Colonic mucosa (tissue), 4 donors: ENCODE measurements around the gene TENT4B. TPM values are rescaled to one million over a fixed set of nuclear protein-coding genes. Genes with fewer than 3 reads are reported as not detected.

ENCODE experiments used
- DNase-seq: peaks from one replicate; pipeline ENCODE4 v3.0.0-alpha.2; 2020
- H3K27ac ChIP-seq: fragments of 200-600 bp; one replicate; pipeline ENCODE4 v1.8.0; 2021
- H3K27me3 ChIP-seq: fragments of 200-600 bp; one replicate; pipeline ENCODE4 v1.8.0; 2021
- H3K36me3 ChIP-seq: fragments of 200-600 bp; one replicate; pipeline ENCODE4 v1.8.0; 2021
- H3K4me1 ChIP-seq: fragments of 200-600 bp; one replicate; pipeline ENCODE4 v1.8.0; 2021; ENCODE audit warnings: mild to moderate bottlenecking
- H3K4me3 ChIP-seq: fragments of 200-600 bp; one replicate; pipeline ENCODE4 v1.8.0; 2021
- H3K9ac ChIP-seq, 2 donors: one replicate each; pipeline ENCODE4 v1.7.0; 2013; ENCODE audit warnings: control low read depth in 2 of 2, low read depth in 2 of 2, low read length in 2 of 2
- H3K9me3 ChIP-seq: fragments of 200-600 bp; one replicate; pipeline ENCODE4 v1.8.0; 2021
- intact Hi-C: fragments of 100-400 bp; cut with DNase I; formaldehyde crosslinking; loops from one replicate; pipeline ENCODE4 v1.14.1; 2022
- total RNA-seq, 2 donors: library from RNA; stranded (reverse); fragmentation: NEBNext Ultra II Directional in 1 of 2; extraction: Animal tissue kit (Norgen Biotek cat#: 25700) in 1 of 2; gene quantifications; one replicate each; pipeline ENCODE4 v1.2.1, GENCODE V29; 2021
- TF ChIP-seq, protein P1 (sequence below): fragments of 200-600 bp; IDR thresholded peaks from one replicate; pipeline ENCODE4 v1.8.0; 2022; ENCODE audit warnings: antibody characterized with exemption, mild to moderate bottlenecking
- donor health status: healthy.
- donor health status: DM: no; HTN: no; CAD: no.
- donor health status: DM: no; HTN: no; CAD: no.

The TENT4B gene
- total RNA-seq, 2 donors from 2014 or later, result 13.5 to 15.6 TPM

DNA sequence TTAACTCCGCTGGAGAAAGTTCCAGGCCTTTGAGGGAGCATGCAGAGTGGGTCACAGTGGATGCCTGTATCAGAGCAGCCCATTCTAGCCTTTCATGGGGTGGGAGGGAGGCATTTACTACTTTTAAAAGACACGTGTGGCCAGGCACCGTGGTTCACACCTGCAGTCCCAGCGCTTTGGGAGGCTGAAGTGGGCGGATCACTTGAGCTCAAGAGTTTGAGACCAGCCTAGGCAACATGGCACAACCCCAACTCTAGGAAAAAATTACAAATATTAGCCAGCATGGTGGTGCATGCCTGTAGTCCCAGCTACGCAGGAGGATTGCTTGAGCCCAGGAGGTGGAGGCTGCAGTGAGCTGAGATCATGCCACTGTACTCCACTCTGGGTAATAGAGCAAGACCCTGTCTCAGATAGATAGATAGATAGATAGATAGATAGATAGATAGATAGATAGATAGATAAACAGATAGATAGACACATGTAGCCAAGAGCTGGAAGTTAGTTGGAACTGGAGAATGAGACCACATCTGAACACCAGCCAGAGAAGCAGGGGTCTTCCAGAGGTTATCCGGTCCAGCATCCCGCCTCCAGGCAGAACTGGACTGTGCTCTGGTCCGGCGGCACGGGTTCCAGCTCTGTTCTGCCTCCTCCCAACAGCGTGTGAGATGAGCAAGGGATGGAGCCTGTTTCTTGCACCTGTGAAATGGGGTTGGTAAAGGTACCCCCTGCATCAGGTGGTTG is 116.8 kb downstream of the TENT4B start:
- Histone ChIP-seq H3K9ac (peak overlapping the region in 1 of 2 donors; percentile 34), H3K4me3 (no peak overlapping the region), H3K4me1 (peaks cover 13% of the 10 kb centered on the region), H3K27me3 (no peaks in the 10 kb centered on the region), H3K9me3 (no peaks in the 10 kb centered on the region), H3K27ac (no peak overlapping the region), H3K36me3 (no peaks in the 10 kb centered on the region)
- no peak for DNase-seq
- TF ChIP-seq, protein P1, sequence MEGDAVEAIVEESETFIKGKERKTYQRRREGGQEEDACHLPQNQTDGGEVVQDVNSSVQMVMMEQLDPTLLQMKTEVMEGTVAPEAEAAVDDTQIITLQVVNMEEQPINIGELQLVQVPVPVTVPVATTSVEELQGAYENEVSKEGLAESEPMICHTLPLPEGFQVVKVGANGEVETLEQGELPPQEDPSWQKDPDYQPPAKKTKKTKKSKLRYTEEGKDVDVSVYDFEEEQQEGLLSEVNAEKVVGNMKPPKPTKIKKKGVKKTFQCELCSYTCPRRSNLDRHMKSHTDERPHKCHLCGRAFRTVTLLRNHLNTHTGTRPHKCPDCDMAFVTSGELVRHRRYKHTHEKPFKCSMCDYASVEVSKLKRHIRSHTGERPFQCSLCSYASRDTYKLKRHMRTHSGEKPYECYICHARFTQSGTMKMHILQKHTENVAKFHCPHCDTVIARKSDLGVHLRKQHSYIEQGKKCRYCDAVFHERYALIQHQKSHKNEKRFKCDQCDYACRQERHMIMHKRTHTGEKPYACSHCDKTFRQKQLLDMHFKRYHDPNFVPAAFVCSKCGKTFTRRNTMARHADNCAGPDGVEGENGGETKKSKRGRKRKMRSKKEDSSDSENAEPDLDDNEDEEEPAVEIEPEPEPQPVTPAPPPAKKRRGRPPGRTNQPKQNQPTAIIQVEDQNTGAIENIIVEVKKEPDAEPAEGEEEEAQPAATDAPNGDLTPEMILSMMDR, result no peak
- intact Hi-C loops, result no loop called here

DNA sequence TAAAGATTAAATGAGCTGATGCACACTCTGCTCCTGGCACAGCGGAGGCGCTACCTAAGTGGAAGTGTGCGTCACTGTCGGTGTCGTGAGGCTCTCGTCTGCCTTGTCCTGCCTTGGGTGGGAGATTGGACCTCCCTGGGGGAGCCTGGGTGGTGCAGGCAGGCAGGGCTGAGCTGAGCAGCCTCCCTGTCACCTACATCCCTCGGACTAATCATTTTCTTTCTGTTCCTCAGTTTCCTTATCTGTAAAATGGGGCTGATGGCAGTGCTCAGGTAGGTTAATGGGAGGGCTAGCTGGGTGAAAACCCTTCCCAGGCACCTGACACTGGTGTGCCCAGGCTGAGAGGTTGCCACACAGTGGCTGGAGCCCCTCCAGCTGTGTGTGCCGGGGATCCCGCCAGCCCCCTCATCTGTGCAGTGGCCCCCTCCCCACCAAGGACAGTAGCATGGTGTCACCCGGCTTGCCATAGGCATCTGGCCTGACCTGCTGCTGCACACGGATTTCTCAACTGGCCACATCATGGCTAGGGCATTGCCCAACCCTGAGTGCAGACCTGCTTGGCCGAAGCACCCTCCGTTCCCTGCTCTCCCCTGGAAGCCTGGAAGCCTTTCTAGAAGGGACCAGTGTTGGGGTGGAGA is 117.5 kb downstream of the TENT4B start:
- peaks cover 12% of the 10 kb centered on the region for H3K4me1 ChIP-seq
- H3K9me3 ChIP-seq, result no peaks in the 10 kb centered on the region
- H3K4me3 ChIP-seq, result no peak overlapping the region
- H3K27me3 ChIP-seq, result no peaks in the 10 kb centered on the region
- TF ChIP-seq, protein P1, result no peak
- intact Hi-C loops, result no loop called here
- H3K9ac ChIP-seq, result peak overlapping the region in 1 of 2 donors; percentile 34
- H3K27ac ChIP-seq, result no peak overlapping the region
- DNase-seq, result no peak
- no peaks in the 10 kb centered on the region for H3K36me3 ChIP-seq

- TF ChIP-seq, protein P1, result no peak
- Histone ChIP-seq H3K27me3 (no peaks in the 10 kb centered on the region), H3K9ac (no peak overlapping the region), H3K4me1 (peaks cover 6% of the 10 kb centered on the region), H3K9me3 (no peaks in the 10 kb centered on the region), H3K27ac (no peak overlapping the region), H3K36me3 (no peaks in the 10 kb centered on the region), H3K4me3 (no peak overlapping the region)
- intact Hi-C loops, result no loop called here
- no peak for DNase-seq
Observed at GRCh38 chr16:50271148-50272041, 118.3 kb downstream of the TENT4B start.

GRCh38 chr16:50272111-50272571 is 119.0 kb downstream of the TENT4B start:
- Histone ChIP-seq H3K27ac (no peak overlapping the region), H3K36me3 (no peaks in the 10 kb centered on the region), H3K9ac (no peak overlapping the region), H3K4me3 (no peak overlapping the region), H3K4me1 (peaks cover 3% of the 10 kb centered on the region), H3K27me3 (no peaks in the 10 kb centered on the region), H3K9me3 (no peaks in the 10 kb centered on the region)
- TF ChIP-seq, protein P1, result no peak
- DNase-seq, result no peak
- intact Hi-C loops, result no loop called here

GRCh38 chr16:50272687-50273381 is 119.7 kb downstream of the TENT4B start:
- Histone ChIP-seq H3K27ac (no peak overlapping the region), H3K4me1 (no peaks in the 10 kb centered on the region), H3K4me3 (no peak overlapping the region), H3K36me3 (no peaks in the 10 kb centered on the region), H3K9me3 (no peaks in the 10 kb centered on the region), H3K9ac (no peak overlapping the region), H3K27me3 (no peaks in the 10 kb centered on the region)
- intact Hi-C loops, result no loop called here
- TF ChIP-seq, protein P1, result no peak
- DNase-seq, result no peak
